ENCODE measurements around the gene ZNF593OS. TPM values are rescaled to one million over a fixed set of nuclear protein-coding genes. Genes with fewer than 3 reads are reported as not detected.
A peak's percentile ranks its signal among the peaks of the same experiment; 100 is the strongest.

Gene ZNF593OS
- total RNA-seq, 1 experiment from 2014 or later, result not detected

DNA sequence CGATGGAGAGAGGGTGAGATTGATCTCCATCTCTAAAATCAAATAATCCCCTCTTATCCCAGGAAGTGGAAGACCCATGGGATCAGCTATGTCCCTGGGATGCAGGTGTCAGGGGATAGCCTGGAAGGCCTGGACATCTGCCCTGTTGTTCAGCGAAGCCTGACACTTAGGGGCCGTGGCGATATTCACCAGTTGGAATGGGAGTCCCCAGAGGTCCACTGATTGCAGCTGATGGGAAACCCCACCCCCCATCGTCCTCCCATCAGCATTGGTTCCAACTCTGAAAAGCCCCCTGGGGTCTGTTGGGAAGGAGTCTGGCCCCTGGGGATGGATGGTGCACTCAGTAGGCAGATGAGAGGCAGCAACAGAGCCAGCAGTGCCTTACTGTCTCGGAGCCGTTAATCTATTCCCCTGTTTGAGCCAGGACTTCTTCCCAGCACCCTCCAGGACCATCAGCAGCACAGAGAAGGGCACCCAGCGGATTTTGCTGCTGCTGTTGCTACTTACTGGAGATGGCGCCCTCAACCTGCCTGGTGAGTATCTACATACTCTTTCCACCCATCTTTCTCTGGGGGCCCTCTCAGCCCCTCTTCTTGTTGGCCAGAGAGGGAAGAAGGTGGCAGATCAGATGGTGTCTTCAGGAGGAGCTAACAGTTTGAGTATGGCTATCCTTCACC lies 32.1 kb upstream of the ZNF593OS start:
- Mint-ChIP-seq H3K4me1 (peaks cover 28 to 36% of the 10 kb centered on the region in 2 experiments), H3K36me3 (ENCODE audit: insufficient read depth in 1 of 3, low read depth in 3 of 3) (no peaks in the 10 kb centered on the region), H3K4me3 (no peak overlapping the region), H3K27ac (no peak overlapping the region), H3K9me3 (no peaks in the 10 kb centered on the region), H3K27me3 (ENCODE audit: low read depth) (peaks cover 19% of the 10 kb centered on the region)
- no peaks in the 10 kb centered on the region for H3K4me1 ChIP-seq (ENCODE audit: insufficient read depth, low read length)
- no peak overlapping the region for H3K4ac ChIP-seq (ENCODE audit: low read depth, low read length)
- whole genome bisulfite sequencing (ENCODE audit: extremely low coverage, insufficient read length, low lambda C conversion rate), result no CpG with 5 or more reads among the region's 9 CpGs
- H4K8ac ChIP-seq (replicated peaks; ENCODE audit: insufficient read length, low read depth, low read length), result no peak overlapping the region
- no peak overlapping the region for H2BK20ac ChIP-seq (ENCODE audit: low read depth, low read length, poor library complexity, severe bottlenecking)
- no peak overlapping the region for H2BK12ac ChIP-seq (ENCODE audit: insufficient read length, low read depth, low read length)
- no peak overlapping the region for H3K9ac ChIP-seq (ENCODE audit: extremely low read depth, insufficient read length, low read length)
- H3K79me2 ChIP-seq (ENCODE audit: insufficient read depth, low read length), result no peaks in the 10 kb centered on the region
- H2AFZ ChIP-seq (ENCODE audit: low read length), result no peak overlapping the region
- H3K27me3 ChIP-seq (ENCODE audit: insufficient read depth, low read length), result no peaks in the 10 kb centered on the region
- H3K23ac ChIP-seq (ENCODE audit: insufficient read length, low read depth, low read length), result no peak overlapping the region
- no peaks in the 10 kb centered on the region for H3K23me2 ChIP-seq (ENCODE audit: insufficient read length, low read depth, low read length, poor library complexity, severe bottlenecking)
- no peak overlapping the region for H3K14ac ChIP-seq (ENCODE audit: insufficient read depth, low read length)
- H3T11ph ChIP-seq (ENCODE audit: low read length), result no peak overlapping the region
- no peak overlapping the region for H4K5ac ChIP-seq (ENCODE audit: insufficient read length, low read depth, low read length)
- H3K9me3 ChIP-seq (ENCODE audit: control insufficient read depth, low read depth, low read length), result no peaks in the 10 kb centered on the region
- H3K18ac ChIP-seq (ENCODE audit: insufficient read length, low read depth, low read length), result no peak overlapping the region
- no peaks in the 10 kb centered on the region for H4K20me1 ChIP-seq (ENCODE audit: control insufficient read depth, insufficient read depth, insufficient read length)
- H4K91ac ChIP-seq (ENCODE audit: insufficient read length, low read depth, low read length), result no peak overlapping the region
- H2BK120ac ChIP-seq (ENCODE audit: low read depth, low read length, poor library complexity, severe bottlenecking), result no peak overlapping the region
- H2AK5ac ChIP-seq (ENCODE audit: insufficient read length, low read length), result no peak overlapping the region
- no peak overlapping the region for H2BK15ac ChIP-seq (ENCODE audit: low read depth, low read length)
- no peak overlapping the region for H3K4me2 ChIP-seq (ENCODE audit: insufficient read depth, insufficient read length, low read length)
- TF ChIP-seq, protein P1, sequence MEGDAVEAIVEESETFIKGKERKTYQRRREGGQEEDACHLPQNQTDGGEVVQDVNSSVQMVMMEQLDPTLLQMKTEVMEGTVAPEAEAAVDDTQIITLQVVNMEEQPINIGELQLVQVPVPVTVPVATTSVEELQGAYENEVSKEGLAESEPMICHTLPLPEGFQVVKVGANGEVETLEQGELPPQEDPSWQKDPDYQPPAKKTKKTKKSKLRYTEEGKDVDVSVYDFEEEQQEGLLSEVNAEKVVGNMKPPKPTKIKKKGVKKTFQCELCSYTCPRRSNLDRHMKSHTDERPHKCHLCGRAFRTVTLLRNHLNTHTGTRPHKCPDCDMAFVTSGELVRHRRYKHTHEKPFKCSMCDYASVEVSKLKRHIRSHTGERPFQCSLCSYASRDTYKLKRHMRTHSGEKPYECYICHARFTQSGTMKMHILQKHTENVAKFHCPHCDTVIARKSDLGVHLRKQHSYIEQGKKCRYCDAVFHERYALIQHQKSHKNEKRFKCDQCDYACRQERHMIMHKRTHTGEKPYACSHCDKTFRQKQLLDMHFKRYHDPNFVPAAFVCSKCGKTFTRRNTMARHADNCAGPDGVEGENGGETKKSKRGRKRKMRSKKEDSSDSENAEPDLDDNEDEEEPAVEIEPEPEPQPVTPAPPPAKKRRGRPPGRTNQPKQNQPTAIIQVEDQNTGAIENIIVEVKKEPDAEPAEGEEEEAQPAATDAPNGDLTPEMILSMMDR (conservative IDR thresholded peaks at IDR 0.05), result peak; percentile 53
- H3K79me1 ChIP-seq (ENCODE audit: insufficient read depth, low read depth, low read length, poor library complexity, severe bottlenecking), result no peaks in the 10 kb centered on the region
- DNase-seq, result peak; percentile 61
- H3K27ac ChIP-seq (ENCODE audit: insufficient read length, low read depth, low read length), result no peak overlapping the region
- no peak overlapping the region for H3K56ac ChIP-seq (ENCODE audit: insufficient read length, low read depth, low read length)
- H2BK5ac ChIP-seq (ENCODE audit: insufficient read length, low read length), result no peak overlapping the region

All from H9 (cell line).